Body of pancreas (tissue), 4 donors: ENCODE data around the gene DRGX. TPM values are rescaled to one million over a fixed set of nuclear protein-coding genes. Genes with fewer than 3 reads are reported as not detected.
A peak's percentile ranks its signal among the peaks of the same experiment; 100 is the strongest.

Experiments used
- ATAC-seq: fragments of 150-250 bp; one replicate; pipeline ENCODE4 v1.9.1; 2016
- DNase-seq, 4 donors: peaks; one replicate each; pipeline ENCODE4 v3.0.0-alpha.2; 2019
- H3K27ac ChIP-seq, 4 donors: fragments of 200-600 bp; sonication (generic); 1 replicate in 3 of 4; 2 replicates in 1 of 4; pipeline versions ENCODE4 v1.5.1 to v1.6.1; 2016 to 2019; ENCODE audit warnings: mild to moderate bottlenecking in 1 of 4, mixed read lengths in 1 of 4, moderate library complexity in 1 of 4
- H3K27me3 ChIP-seq, 2 donors: fragments of 200-600 bp; sonication (generic); one replicate each; pipeline ENCODE4 v1.6.0; 2016; ENCODE audit warnings: mild to moderate bottlenecking in 1 of 2
- H3K36me3 ChIP-seq, 2 donors: fragments of 200-600 bp; sonication (generic); replicated peaks in 1 of 2; 2 replicates each; pipeline ENCODE4 v1.5.1; 2016; ENCODE audit warnings: low read depth in 2 of 2; ENCODE audit not compliant: insufficient read depth in 1 of 2
- H3K4me1 ChIP-seq: fragments of 200-600 bp; sonication (generic); one replicate; pipeline ENCODE4 v1.6.0; 2016
- H3K4me3 ChIP-seq, 2 donors: fragments of 200-600 bp; sonication (generic); 1 replicate in 1 of 2; 2 replicates in 1 of 2; pipeline ENCODE4 v1.5.1; 2016 to 2019
- H3K9me3 ChIP-seq, 3 donors: fragments of 200-600 bp; sonication (generic); 1 replicate in 2 of 3; 2 replicates in 1 of 3; pipeline ENCODE4 v1.5.1; 2016
- POLR2A ChIP-seq, 3 donors: fragments of 450-650 bp; IDR thresholded peaks; one replicate each; pipeline ENCODE4 v1.6.1; 2016; ENCODE audit warnings: antibody characterized with exemption in 3 of 3, mild to moderate bottlenecking in 2 of 3
- WGBS, 2 donors: methylation state at CpG; one replicate each; pipeline ENCODE4 v1.1.5; 2017; 5-methylcytosine and 5-hydroxymethylcytosine counted together
- intact Hi-C: fragments of 100-400 bp; cut with DNase I; formaldehyde crosslinking; loops from one replicate; pipeline ENCODE4 v1.15.1; 2023
- total RNA-seq, 2 donors: library from RNA; depleted of rRNA; stranded (reverse); fragments of >200 nt; gene quantifications; one replicate each; pipeline ENCODE4 v1.1.0, GENCODE V29; 2016
- TF ChIP-seq, protein P1 (sequence below), 7 experiments: fragments of 450-650 bp in 4 of 7; fragments of 200-600 bp in 3 of 7; sonication (generic) in 3 of 7; IDR thresholded peaks; one replicate each; pipeline ENCODE4 v1.5.1; 2016 to 2019; ENCODE audit warnings: antibody characterized with exemption in 7 of 7

DRGX gene
- total RNA-seq, 2 donors from 2014 or later: not detected

DNA sequence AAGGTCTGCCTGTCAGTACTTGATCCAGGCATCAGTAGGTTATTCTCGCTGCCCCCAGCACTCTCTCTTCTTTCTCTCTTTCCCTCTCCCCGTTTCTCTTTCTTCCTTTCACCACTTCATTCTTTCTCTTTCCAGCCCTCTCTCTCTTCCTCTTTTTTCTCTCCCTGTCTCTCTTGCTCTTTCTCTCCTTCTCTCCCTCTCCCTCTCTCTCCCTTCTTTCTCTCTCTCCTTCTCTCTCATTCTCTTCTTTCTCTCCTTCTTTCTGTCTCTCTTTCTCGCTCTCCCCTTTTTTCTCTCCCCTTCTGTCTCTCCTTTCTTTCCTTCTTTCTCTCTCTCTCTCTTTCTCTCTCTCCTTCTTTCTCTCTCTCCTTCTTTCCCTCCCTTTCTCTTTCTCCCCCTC is 7.5 kb upstream of the DRGX start:
- 49 to 51% methylated on average over 3 of the region's 3 CpGs for WGBS, 2 donors
- H3K36me3 ChIP-seq: no peaks in the 10 kb centered on the region
- no peak for DNase-seq
- TF ChIP-seq POLR2A (IDR thresholded peaks at IDR 0.05): no peak
- TF ChIP-seq, protein P1, sequence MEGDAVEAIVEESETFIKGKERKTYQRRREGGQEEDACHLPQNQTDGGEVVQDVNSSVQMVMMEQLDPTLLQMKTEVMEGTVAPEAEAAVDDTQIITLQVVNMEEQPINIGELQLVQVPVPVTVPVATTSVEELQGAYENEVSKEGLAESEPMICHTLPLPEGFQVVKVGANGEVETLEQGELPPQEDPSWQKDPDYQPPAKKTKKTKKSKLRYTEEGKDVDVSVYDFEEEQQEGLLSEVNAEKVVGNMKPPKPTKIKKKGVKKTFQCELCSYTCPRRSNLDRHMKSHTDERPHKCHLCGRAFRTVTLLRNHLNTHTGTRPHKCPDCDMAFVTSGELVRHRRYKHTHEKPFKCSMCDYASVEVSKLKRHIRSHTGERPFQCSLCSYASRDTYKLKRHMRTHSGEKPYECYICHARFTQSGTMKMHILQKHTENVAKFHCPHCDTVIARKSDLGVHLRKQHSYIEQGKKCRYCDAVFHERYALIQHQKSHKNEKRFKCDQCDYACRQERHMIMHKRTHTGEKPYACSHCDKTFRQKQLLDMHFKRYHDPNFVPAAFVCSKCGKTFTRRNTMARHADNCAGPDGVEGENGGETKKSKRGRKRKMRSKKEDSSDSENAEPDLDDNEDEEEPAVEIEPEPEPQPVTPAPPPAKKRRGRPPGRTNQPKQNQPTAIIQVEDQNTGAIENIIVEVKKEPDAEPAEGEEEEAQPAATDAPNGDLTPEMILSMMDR (IDR thresholded peaks at IDR 0.05): no peak
- no peak overlapping the region for H3K4me3 ChIP-seq
- no peaks in the 10 kb centered on the region for H3K9me3 ChIP-seq
- peaks cover 10% of the 10 kb centered on the region for H3K4me1 ChIP-seq
- no peak for ATAC-seq
- intact Hi-C loops: no loop called here
- H3K27me3 ChIP-seq: no peaks in the 10 kb centered on the region
- no peak overlapping the region for H3K27ac ChIP-seq

DNA sequence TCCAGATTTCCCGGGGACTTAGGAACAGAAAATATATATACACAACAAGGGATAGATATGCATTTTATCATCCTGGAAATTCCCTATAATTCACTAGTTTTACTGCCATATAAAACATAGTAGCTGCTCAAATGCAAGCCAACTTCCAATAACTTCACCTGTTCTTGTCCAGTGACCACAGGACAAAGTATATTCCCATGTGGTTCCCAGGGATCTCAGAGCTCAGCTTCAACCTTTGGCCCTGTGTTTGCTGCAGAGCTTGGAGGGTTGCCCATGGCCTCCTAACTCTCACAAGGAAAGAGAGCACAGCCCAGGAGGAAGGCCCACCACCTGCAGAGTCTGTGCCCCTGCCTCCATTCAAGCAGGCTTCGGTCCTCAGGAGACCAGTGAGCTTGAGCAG is 4.5 kb upstream of the DRGX start:
- ATAC-seq (no peak), DNase-seq (no peak)
- 81% methylated on average over 2 of the region's 2 CpGs for WGBS, 2 donors
- intact Hi-C loops: no loop called here
- Histone ChIP-seq H3K27ac (no peak overlapping the region), H3K4me1 (peaks cover 24% of the 10 kb centered on the region), H3K36me3 (no peaks in the 10 kb centered on the region), H3K27me3 (peaks cover 0 to 24% of the 10 kb centered on the region in 2 donors), H3K9me3 (no peaks in the 10 kb centered on the region), H3K4me3 (no peak overlapping the region)
- TF ChIP-seq POLR2A (IDR thresholded peaks at IDR 0.05): no peak
- TF ChIP-seq, protein P1 (IDR thresholded peaks at IDR 0.05): no peak

DNA sequence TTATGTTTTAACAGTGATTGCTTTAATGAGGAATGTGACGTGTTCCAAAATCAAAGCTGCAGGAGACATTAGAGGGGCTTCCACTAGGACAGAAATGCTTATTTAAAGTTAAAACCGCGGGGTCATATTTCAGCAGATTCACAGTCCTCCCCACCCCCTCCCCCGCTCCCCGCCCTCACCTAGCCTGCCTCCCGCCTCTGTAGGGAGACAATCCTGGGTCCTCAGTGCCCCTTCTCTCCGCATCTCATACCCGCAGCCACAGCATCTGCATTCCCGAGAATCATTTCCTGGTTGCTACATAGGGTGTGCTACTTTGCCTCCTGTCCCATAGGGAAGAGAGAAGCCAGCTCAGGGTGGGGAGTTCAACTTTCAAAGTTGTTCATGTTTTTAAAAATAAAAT is 3.1 kb upstream of the DRGX start:
- Histone ChIP-seq H3K27me3 (peaks cover 0 to 28% of the 10 kb centered on the region in 2 donors), H3K36me3 (no peaks in the 10 kb centered on the region), H3K27ac (no peak overlapping the region), H3K4me3 (no peak overlapping the region), H3K9me3 (no peaks in the 10 kb centered on the region), H3K4me1 (peaks cover 30% of the 10 kb centered on the region)
- no peak for ATAC-seq
- intact Hi-C loops: no loop called here
- 24 to 26% methylated on average over 9 of the region's 9 CpGs for WGBS, 2 donors
- DNase-seq: no peak
- no peak for TF ChIP-seq POLR2A (IDR thresholded peaks at IDR 0.05)

DNA sequence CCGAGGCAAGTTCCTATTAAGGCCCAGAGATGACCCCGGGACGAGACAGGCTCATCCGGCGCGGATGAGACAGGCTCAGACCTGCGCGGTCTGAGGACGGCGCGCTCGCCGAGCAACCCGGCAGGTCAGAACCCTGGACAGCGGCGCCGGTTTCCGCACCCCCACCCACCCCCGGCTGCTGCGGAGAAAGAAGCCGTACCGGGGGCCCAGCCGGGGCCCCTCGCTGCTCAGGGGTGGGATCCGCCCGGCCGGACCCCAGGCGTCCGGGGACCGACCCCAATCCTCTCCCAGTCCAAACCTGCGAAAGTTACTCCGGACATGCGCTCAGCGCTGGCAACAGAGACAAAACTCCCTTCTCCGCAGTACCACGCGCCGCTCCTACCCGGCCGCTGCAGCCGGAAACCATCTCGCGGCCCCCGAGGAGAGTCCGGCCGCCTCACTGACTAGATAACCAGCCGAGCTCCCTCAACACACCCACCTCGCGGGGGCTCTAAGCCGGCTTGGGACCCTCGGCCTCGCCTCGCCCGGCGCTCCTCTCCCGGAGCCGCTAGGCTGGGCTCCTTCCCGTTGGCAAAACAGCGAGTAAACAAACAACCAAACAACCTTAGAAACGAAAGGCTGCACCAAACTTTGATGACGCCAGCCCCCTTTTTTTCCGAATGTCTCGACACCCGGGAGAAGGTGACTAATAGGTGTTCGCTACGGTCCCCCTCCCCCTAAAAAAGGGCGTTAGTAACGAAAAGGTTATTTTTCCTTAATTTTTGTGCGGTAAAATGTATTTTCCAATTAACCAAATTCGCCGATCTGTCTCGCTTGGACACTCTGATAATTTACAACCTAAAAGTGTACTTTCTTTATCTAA is 2.3 kb upstream of the DRGX start:
- Histone ChIP-seq H3K27me3 (peaks cover 0 to 28% of the 10 kb centered on the region in 2 donors), H3K36me3 (no peaks in the 10 kb centered on the region), H3K27ac (no peak overlapping the region), H3K4me3 (no peak overlapping the region), H3K4me1 (peaks cover 30% of the 10 kb centered on the region), H3K9me3 (no peaks in the 10 kb centered on the region)
- ATAC-seq (peak; percentile 83), DNase-seq (peak; percentile 39 to 60 (median 51))
- TF ChIP-seq, protein P1 (IDR thresholded peaks at IDR 0.05): no peak
- TF ChIP-seq POLR2A (IDR thresholded peaks at IDR 0.05): no peak
- intact Hi-C loops: no loop called here
- WGBS, 2 donors: 2 to 4% methylated on average over 23 to 70 of the region's 72 CpGs

DNA sequence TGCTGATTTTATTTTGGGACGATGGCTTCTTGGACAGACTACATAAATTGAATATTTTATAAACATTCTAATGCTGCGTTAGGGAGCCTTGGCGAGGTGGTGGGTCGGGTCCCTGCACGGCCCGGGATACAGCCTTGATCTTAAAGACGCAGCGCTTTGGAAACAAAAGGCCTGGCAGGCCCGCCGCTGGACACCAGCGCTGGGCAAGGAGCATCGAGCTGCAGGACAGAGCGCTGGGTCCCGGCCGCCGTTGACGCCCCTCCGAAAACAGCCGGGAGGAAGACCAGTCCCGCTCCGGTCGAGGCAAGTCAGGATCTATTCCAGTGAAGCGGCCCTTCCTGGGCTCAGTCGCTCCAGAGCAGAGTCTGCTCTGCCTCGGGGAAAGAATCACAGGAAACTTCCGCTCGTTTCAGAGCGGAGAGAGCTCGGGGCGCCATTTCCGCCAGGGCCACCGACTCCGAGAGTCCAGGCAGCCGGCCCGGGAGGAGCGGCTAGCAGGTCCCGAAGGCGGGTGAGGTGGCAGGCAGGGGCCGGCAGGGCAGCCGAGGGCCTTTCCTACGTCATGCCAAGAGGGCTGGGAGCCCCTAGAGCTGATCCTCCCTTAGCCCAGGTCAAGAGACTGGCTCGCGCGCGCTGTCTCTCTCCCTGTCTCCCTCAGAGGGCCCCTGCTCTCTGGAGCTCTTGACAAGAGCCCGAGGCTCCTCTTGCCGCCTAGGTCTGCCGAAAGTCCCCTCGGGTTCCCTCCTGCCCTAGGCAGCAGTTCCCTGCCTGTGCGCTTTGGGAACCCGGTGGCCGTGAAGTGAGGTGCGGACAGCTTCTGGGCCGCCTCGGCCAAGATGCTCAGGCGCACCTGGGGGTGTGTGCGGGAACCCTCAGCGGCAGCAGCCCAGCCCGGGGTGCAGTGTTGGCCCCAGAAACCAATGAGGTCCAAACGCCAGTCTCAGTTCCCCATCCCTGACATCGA is 1.4 kb upstream of the DRGX start:
- Histone ChIP-seq H3K4me1 (peaks cover 30% of the 10 kb centered on the region), H3K36me3 (no peaks in the 10 kb centered on the region), H3K27ac (no peak overlapping the region), H3K27me3 (peaks cover 0 to 28% of the 10 kb centered on the region in 2 donors), H3K9me3 (no peaks in the 10 kb centered on the region), H3K4me3 (no peak overlapping the region)
- TF ChIP-seq, protein P1 (IDR thresholded peaks at IDR 0.05): no peak
- TF ChIP-seq POLR2A (IDR thresholded peaks at IDR 0.05): no peak
- peak; percentile 14 for ATAC-seq
- WGBS, 2 donors: 3 to 7% methylated on average over 37 to 61 of the region's 61 CpGs
- intact Hi-C loops: no loop called here
- no peak for DNase-seq
